H1 (cell line): ENCODE measurements around the gene EIF4ENIF1. TPM values are rescaled to one million over a fixed set of nuclear protein-coding genes. Genes with fewer than 3 reads are reported as not detected.

ENCODE experiments used
- CTCF ChIA-PET: fragments of 300-600 bp; sonication (Branson Sonifier 250); formaldehyde crosslinking; loops from one replicate; lab custom pipeline; 2021; ENCODE audit not compliant: partially characterized antibody; lab: Charles Lee
- POLR2A ChIA-PET: fragments of 300-600 bp; sonication (Branson Sonifier 250); formaldehyde crosslinking; loops from one replicate; lab custom pipeline; 2021; ENCODE audit warnings: inconsistent platforms; ENCODE audit not compliant: partially characterized antibody; lab: Charles Lee
- DNase-seq, 2 experiments: peaks; one replicate each; pipeline versions ENCODE4 v3.0.0 to v3.0.0-alpha.2; 2010 to 2022; ENCODE audit warnings: low spot score in 2 of 2, low read depth in 1 of 2, mixed read lengths in 1 of 2
- FAIRE-seq: peaks from 2 replicates; lab custom pipeline; 2011; peaks lifted over from hg19 to GRCh38; lab: Jason Lieb, UNC
- H2AFZ ChIP-seq: 2 replicates; pipeline ENCODE4 v1.8.1; 2012; ENCODE audit warnings: low read length, inconsistent platforms
- H2AK5ac ChIP-seq: 2 replicates; pipeline ENCODE4 v1.6.1; 2013; ENCODE audit warnings: low read depth, low read length
- H2BK120ac ChIP-seq: replicated peaks from 2 replicates; pipeline ENCODE3; 2013; ENCODE audit warnings: low read depth, low read length, inconsistent platforms
- H2BK12ac ChIP-seq: 2 replicates; pipeline ENCODE4 v1.6.1; 2013; ENCODE audit warnings: low read depth, low read length
- H2BK15ac ChIP-seq: 2 replicates; pipeline ENCODE4 v1.6.1; 2013; ENCODE audit warnings: low read length
- H2BK20ac ChIP-seq: 2 replicates; pipeline ENCODE4 v1.6.1; 2013; ENCODE audit warnings: low read length
- H2BK5ac ChIP-seq: 2 replicates; pipeline ENCODE4 v1.6.1; 2013; ENCODE audit warnings: low read depth, low read length
- H3K14ac ChIP-seq: 2 replicates; pipeline ENCODE4 v1.6.1; 2013; ENCODE audit warnings: inconsistent platforms; ENCODE audit not compliant: insufficient read length
- H3K18ac ChIP-seq: 2 replicates; pipeline ENCODE4 v1.6.1; 2013; ENCODE audit warnings: low read length; ENCODE audit errors: extremely low read depth
- H3K23ac ChIP-seq: 2 replicates; pipeline ENCODE4 v1.6.1; 2013; ENCODE audit warnings: inconsistent platforms; ENCODE audit not compliant: insufficient read length
- H3K23me2 ChIP-seq: 2 replicates; pipeline ENCODE4 v1.6.1; 2013; ENCODE audit warnings: low read depth, low read length
- H3K27ac ChIP-seq: 2 replicates; pipeline ENCODE4 v1.6.1; 2011; ENCODE audit warnings: low read depth, low read length, inconsistent platforms
- H3K27me3 ChIP-seq, 4 experiments: replicated peaks in 1 of 4; 1 replicate in 1 of 4; 2 replicates in 3 of 4; pipeline versions ENCODE4 v1.6.1 to v1.8.1; 2011 to 2013; ENCODE audit warnings: low read length in 3 of 4, mild to moderate bottlenecking in 3 of 4, inconsistent platforms in 2 of 4, mixed read lengths in 2 of 4, moderate library complexity in 1 of 4; ENCODE audit not compliant: control insufficient read depth in 3 of 4, insufficient read depth in 3 of 4; ENCODE audit errors: extremely low read depth in 1 of 4
- H3K36me3 ChIP-seq, 4 experiments: 2 replicates each; pipeline versions ENCODE4 v1.6.1 to v1.8.1; 2011 to 2013; ENCODE audit warnings: mild to moderate bottlenecking in 4 of 4, low read length in 3 of 4, moderate library complexity in 2 of 4, control low read depth in 1 of 4, inconsistent platforms in 1 of 4; ENCODE audit not compliant: insufficient read depth in 4 of 4, control insufficient read depth in 2 of 4
- H3K4ac ChIP-seq: replicated peaks from 2 replicates; pipeline ENCODE3; 2013; ENCODE audit warnings: low read length, low read depth, mixed read lengths, inconsistent platforms; ENCODE audit not compliant: insufficient read length
- H3K4me1 ChIP-seq, 4 experiments: replicated peaks in 1 of 4; 1 replicate in 1 of 4; 2 replicates in 3 of 4; pipeline versions ENCODE4 v1.6.1 to v1.8.1; 2011 to 2013; ENCODE audit warnings: low read length in 3 of 4, inconsistent platforms in 2 of 4, mixed read lengths in 1 of 4; ENCODE audit not compliant: insufficient read depth in 4 of 4, control insufficient read depth in 3 of 4
- H3K4me2 ChIP-seq, 2 experiments: 2 replicates each; pipeline versions ENCODE4 v1.6.1 to v1.8.1; 2011 to 2013; ENCODE audit warnings: low read depth in 2 of 2, low read length in 2 of 2, control low read depth in 1 of 2, inconsistent platforms in 1 of 2, mild to moderate bottlenecking in 1 of 2; ENCODE audit not compliant: insufficient read depth in 1 of 2
- H3K4me3 ChIP-seq, 4 experiments: fragments of 200-600, 300-600 bp in 1 of 4; sonication (generic), shearing (Covaris generic), sonication (Bioruptor Twin) in 1 of 4; 2 replicates each; pipeline versions ENCODE4 v1.5.1 to v1.8.1; 2011 to 2016; ENCODE audit warnings: low read length in 4 of 4, low read depth in 3 of 4, control low read depth in 2 of 4, inconsistent platforms in 2 of 4, mild to moderate bottlenecking in 2 of 4, mixed read lengths in 1 of 4, moderate library complexity in 1 of 4; ENCODE audit not compliant: insufficient read depth in 2 of 4; ENCODE audit errors: extremely low read depth in 1 of 4
- H3K56ac ChIP-seq: replicated peaks from 2 replicates; pipeline ENCODE3; 2013; ENCODE audit warnings: low read depth, mild to moderate bottlenecking, mixed read lengths, low read length, inconsistent platforms; ENCODE audit not compliant: insufficient read length
- H3K79me1 ChIP-seq: 2 replicates; pipeline ENCODE4 v1.6.1; 2013; ENCODE audit warnings: low read depth, low read length, control low read depth
- H3K79me2 ChIP-seq, 2 experiments: 2 replicates each; pipeline versions ENCODE4 v1.6.1 to v1.8.1; 2012 to 2013; ENCODE audit warnings: low read length in 2 of 2, mild to moderate bottlenecking in 2 of 2, inconsistent platforms in 1 of 2; ENCODE audit not compliant: insufficient read depth in 2 of 2, control insufficient read depth in 1 of 2
- H3K9ac ChIP-seq, 4 experiments: replicated peaks in 1 of 4; 1 replicate in 1 of 4; 2 replicates in 3 of 4; pipeline versions ENCODE4 v1.6.1 to v1.8.1; 2011 to 2013; ENCODE audit warnings: low read depth in 3 of 4, low read length in 3 of 4, control low read depth in 2 of 4, mild to moderate bottlenecking in 2 of 4, moderate library complexity in 2 of 4, inconsistent platforms in 1 of 4; ENCODE audit errors: extremely low read depth in 1 of 4
- H3K9me3 ChIP-seq, 2 experiments: 2 replicates each; pipeline versions ENCODE4 v1.6.1 to v1.8.1; 2012 to 2013; ENCODE audit warnings: mild to moderate bottlenecking in 2 of 2, moderate library complexity in 2 of 2, control low read depth in 1 of 2, inconsistent platforms in 1 of 2, low read depth in 1 of 2, low read length in 1 of 2, mixed read lengths in 1 of 2; ENCODE audit not compliant: insufficient read depth in 2 of 2
- H4K20me1 ChIP-seq, 2 experiments: replicated peaks in 1 of 2; 2 replicates each; pipeline versions ENCODE3 to v1.8.1; 2011 to 2013; ENCODE audit warnings: inconsistent platforms in 2 of 2, low read length in 2 of 2, mild to moderate bottlenecking in 1 of 2; ENCODE audit not compliant: insufficient read depth in 2 of 2, control insufficient read depth in 1 of 2
- H4K5ac ChIP-seq: 2 replicates; pipeline ENCODE4 v1.6.1; 2013; ENCODE audit warnings: low read length, low read depth, mixed read lengths, inconsistent platforms; ENCODE audit not compliant: insufficient read length
- H4K8ac ChIP-seq: 2 replicates; pipeline ENCODE4 v1.8.0; 2013; ENCODE audit warnings: mild to moderate bottlenecking, moderate library complexity, low read length, inconsistent platforms; ENCODE audit not compliant: insufficient read depth; ENCODE audit errors: extremely low read depth
- H4K91ac ChIP-seq: replicated peaks from 2 replicates; pipeline ENCODE3; 2013; ENCODE audit warnings: low read length, mixed read lengths, inconsistent platforms; ENCODE audit not compliant: insufficient read length
- ASH2L ChIP-seq: fragments of 200-600, 300-600 bp; sonication (generic); IDR thresholded peaks from one replicate; pipeline ENCODE4 v1.7.1; 2017; ENCODE audit warnings: low read length
- CTBP2 ChIP-seq: IDR thresholded peaks from 2 replicates; pipeline ENCODE4 v1.7.0; 2011; ENCODE audit warnings: borderline replicate concordance, mild to moderate bottlenecking, moderate library complexity, mixed read lengths, low read length; ENCODE audit not compliant: insufficient read depth, insufficient read length
- EZH2 ChIP-seq: fragments of 200-600 bp; sonication (generic); IDR thresholded peaks from 2 replicates; pipeline ENCODE4 v1.7.1; 2012; ENCODE audit warnings: low read depth, mild to moderate bottlenecking, moderate library complexity, low read length, inconsistent platforms; ENCODE audit not compliant: severe bottlenecking
- JUND ChIP-seq: IDR thresholded peaks from 2 replicates; pipeline ENCODE4 v1.6.1; 2011; ENCODE audit warnings: mild to moderate bottlenecking, improper control_type of control experiment, low read length
- KDM1A ChIP-seq: fragments of 200-600, 300-600 bp; sonication (generic); IDR thresholded peaks from 2 replicates; pipeline ENCODE4 v1.7.1; 2016; ENCODE audit warnings: mild to moderate bottlenecking, low read length, borderline replicate concordance
- NANOG ChIP-seq: IDR thresholded peaks from 2 replicates; pipeline ENCODE4 v1.6.1; 2011; ENCODE audit warnings: low read length, low read depth, mild to moderate bottlenecking, inconsistent platforms; ENCODE audit not compliant: insufficient read depth, poor library complexity, severe bottlenecking
- NRF1 ChIP-seq: IDR thresholded peaks from 2 replicates; pipeline ENCODE4 v1.6.1; 2011; ENCODE audit warnings: mild to moderate bottlenecking, low read depth, low read length, improper control_type of control experiment
- RAD21 ChIP-seq, 2 experiments: IDR thresholded peaks in 1 of 2; conservative IDR thresholded peaks in 1 of 2; 2 replicates each; pipeline ENCODE4 v1.6.1; 2011; ENCODE audit warnings: low read depth in 2 of 2, low read length in 2 of 2, improper control_type of control experiment in 1 of 2, inconsistent platforms in 1 of 2, mild to moderate bottlenecking in 1 of 2, moderate library complexity in 1 of 2
- TAF7 ChIP-seq: optimal IDR thresholded peaks from 2 replicates; pipeline ENCODE3; 2011; ENCODE audit warnings: low read depth, mild to moderate bottlenecking, inconsistent platforms, low read length, moderate library complexity, borderline replicate concordance
- ZNF274 ChIP-seq: IDR thresholded peaks from 2 replicates; pipeline ENCODE4 v1.7.0; 2012; ENCODE audit warnings: low read length, borderline replicate concordance; ENCODE audit errors: extremely low read depth
- WGBS, 2 experiments: shearing (Covaris generic) in 1 of 2; methylation state at CpG; one replicate each; pipeline versions ENCODE4 v1.1.6 to v1.1.7; 2013 to 2015; ENCODE audit warnings: low lambda C conversion rate in 2 of 2, mixed read lengths in 2 of 2, inconsistent platforms in 1 of 2, low coverage in 1 of 2, missing lambda C conversion rate in 1 of 2; ENCODE audit not compliant: insufficient replicate concordance in 2 of 2, insufficient coverage in 1 of 2, insufficient read length in 1 of 2; ENCODE audit errors: extremely low coverage in 1 of 2, missing lambda C conversion rate in 1 of 2; 5-methylcytosine and 5-hydroxymethylcytosine counted together
- polyA plus RNA-seq, 7 experiments: library from polyadenylated mRNA; depleted of rRNA in 3 of 7; stranded (reverse) in 5 of 7; unstranded in 2 of 7; fragments of >200 nt in 5 of 7; fragments of 200-250 nt in 2 of 7; gene quantifications; 1 replicate in 5 of 7; 2 replicates in 1 of 7; 4 replicates in 1 of 7; pipeline versions ENCODE4 v1.2.1 to v1.2.3, GENCODE V29; 2011 to 2013; ENCODE audit warnings: missing spikeins in 2 of 7, mixed read lengths in 2 of 7
- total RNA-seq: library from RNA; stranded (reverse); fragmentation: NEBNext Ultra II Directional; extraction: Animal tissue kit (Norgen Biotek cat#: 25700); gene quantifications from 2 replicates; pipeline ENCODE4 v1.2.1, GENCODE V29; 2021
- TF ChIP-seq, protein P1 (sequence below): IDR thresholded peaks from 2 replicates; pipeline ENCODE4 v1.6.1; 2011; ENCODE audit warnings: low read depth, mild to moderate bottlenecking, low read length; ENCODE audit not compliant: insufficient read depth

EIF4ENIF1 gene
- total and polyA plus RNA-seq, 2 of the 8 experiments (the other 6 are each of a cell fraction or from before 2014, with no cell fraction given) = 21.9 to 23.6 TPM

DNA sequence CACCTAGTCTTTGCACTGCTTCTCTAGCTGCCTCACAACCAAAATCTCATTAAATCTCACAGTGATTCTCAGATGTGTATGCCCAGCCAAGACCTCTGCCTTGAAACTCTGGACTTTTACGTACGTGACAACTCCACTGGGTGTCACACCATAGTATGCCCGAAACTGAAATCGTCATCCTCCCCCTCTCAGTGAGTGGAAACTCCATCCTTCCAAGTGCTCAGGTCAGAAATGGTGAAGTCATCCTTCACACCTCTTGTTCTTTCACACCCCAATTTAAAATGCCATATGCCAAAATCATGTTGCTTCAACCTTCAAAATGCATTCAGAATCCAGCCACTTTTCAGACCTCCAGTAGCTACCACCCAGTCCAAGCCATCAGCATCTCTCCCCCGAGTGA lies 49.2 kb upstream of the EIF4ENIF1 start:
- FAIRE-seq = no peak
- no peak overlapping the region for H4K8ac ChIP-seq

More for the DNA sequence above, 49.2 kb upstream of the EIF4ENIF1 start:
- Histone ChIP-seq H3K79me1 (no peaks in the 10 kb centered on the region), H3K56ac (no peak overlapping the region), H3K14ac (no peak overlapping the region), H3K4me2 (no peak overlapping the region), H2BK20ac (no peak overlapping the region), H2BK5ac (no peak overlapping the region), H3K9me3 (no peaks in the 10 kb centered on the region), H2BK120ac (no peak overlapping the region), H2AFZ (no peak overlapping the region), H4K5ac (no peak overlapping the region), H4K20me1 (no peaks in the 10 kb centered on the region), H3K4ac (no peak overlapping the region), H3K36me3 (no peaks in the 10 kb centered on the region), H3K4me1 (no peaks in the 10 kb centered on the region), H3K23me2 (no peaks in the 10 kb centered on the region), H3K79me2 (no peaks in the 10 kb centered on the region), H2AK5ac (no peak overlapping the region), H3K27me3 (no peaks in the 10 kb centered on the region), H2BK15ac (no peak overlapping the region), H3K9ac (no peak overlapping the region), H3K23ac (no peak overlapping the region), H2BK12ac (no peak overlapping the region), H3K27ac (no peak overlapping the region), H4K91ac (no peak overlapping the region), H3K4me3 (no peak overlapping the region), H3K18ac (no peak overlapping the region)
- no peak for DNase-seq
- ChIA-PET POLR2A (interaction anchor here (1.4 kb wide), 1 partner anchor 17 kb away, joined by 4 read pairs; no protein-coding TSS in a partner anchor), CTCF (interaction anchor here (1.0 to 2.3 kb wide), 3 partner anchors 17 to 86 kb away, joined by 3 to 8 read pairs (median 3); no protein-coding TSS in a partner anchor)
- WGBS, 2 experiments = 94% methylated on average over 5 of the region's 5 CpGs; no CpG with 5 or more reads in 1 of the 2 experiments
- TF ChIP-seq CTBP2 (no peak), EZH2 (no peak), JUND (no peak), KDM1A (no peak), RAD21 (IDR thresholded peaks at IDR 0.05 in 1 of 2, conservative IDR thresholded peaks at IDR 0.05 in 1 of 2; ENCODE audit: low read depth in 2 of 2, low read length in 2 of 2) (no peak), NANOG (no peak), ASH2L (no peak), NRF1 (no peak), ZNF274 (no peak), TAF7 (no peak)
- TF ChIP-seq, protein P1, sequence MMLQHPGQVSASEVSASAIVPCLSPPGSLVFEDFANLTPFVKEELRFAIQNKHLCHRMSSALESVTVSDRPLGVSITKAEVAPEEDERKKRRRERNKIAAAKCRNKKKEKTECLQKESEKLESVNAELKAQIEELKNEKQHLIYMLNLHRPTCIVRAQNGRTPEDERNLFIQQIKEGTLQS = no peak
